HepG2 (cell line): ENCODE measurements around the gene PYGB. TPM values are rescaled to one million over a fixed set of nuclear protein-coding genes. Genes with fewer than 3 reads are reported as not detected.

Source experiments
- ATAC-seq: fragments of 200-7000 bp; cut with Tn5 transposase; 3 replicates; pipeline ENCODE4 v1.9.1; 2020; ENCODE audit warnings: mild to moderate bottlenecking, moderate library complexity
- BruUV-seq: library from RNA; stranded (reverse); fragments of 400-500 nt; replicated peaks from 2 replicates; lab custom pipeline; 2021; lab: Mats Ljungman, UMichigan
- CTCF ChIA-PET: fragments of 300-600 bp; formaldehyde crosslinking; extraction: SDS; loops from one replicate; lab custom pipeline; 2021; ENCODE audit warnings: low total read pairs, inconsistent platforms, low intra/inter-chr PET ratio; lab: Yijun Ruan, JAX
- POLR2A ChIA-PET: fragments of 350-600 bp; sonication (Branson Sonifier 250); formaldehyde crosslinking; loops from one replicate; lab custom pipeline; 2020; ENCODE audit warnings: antibody characterized with exemption, inconsistent platforms; lab: Yijun Ruan, JAX
- DNase-seq: peaks from one replicate; pipeline ENCODE4 v3.0.0-alpha.2; 2015; ENCODE audit warnings: low spot score
- FAIRE-seq: peaks from 3 replicates; lab custom pipeline; 2011; peaks lifted over from hg19 to GRCh38; lab: Jason Lieb, UNC
- H2AFZ ChIP-seq: one replicate; pipeline ENCODE4 v1.6.1; 2011; ENCODE audit warnings: low read length, inconsistent platforms
- H3K27ac ChIP-seq: fragments of 300-600 bp; 3 replicates; pipeline ENCODE4 v1.8.0; 2011; ENCODE audit warnings: mixed run types, mild to moderate bottlenecking, mixed read lengths, low read length, inconsistent platforms; ENCODE audit not compliant: insufficient read depth; ENCODE audit errors: extremely low read length
- H3K27me3 ChIP-seq, 2 experiments: fragments of 200-600 bp in 1 of 2; 2 replicates in 1 of 2; 3 replicates in 1 of 2; pipeline versions ENCODE4 v1.6.0 to v1.8.0; 2011; ENCODE audit warnings: low read length in 2 of 2, mild to moderate bottlenecking in 2 of 2, moderate library complexity in 2 of 2, inconsistent platforms in 1 of 2; ENCODE audit not compliant: insufficient read depth in 2 of 2, control insufficient read depth in 1 of 2
- H3K36me3 ChIP-seq, 2 experiments: fragments of 200-600 bp in 1 of 2; replicated peaks in 1 of 2; 2 replicates in 1 of 2; 3 replicates in 1 of 2; pipeline versions ENCODE4 v1.5.1 to v1.8.0; 2011; ENCODE audit warnings: low read length in 2 of 2, inconsistent platforms in 1 of 2; ENCODE audit not compliant: insufficient read depth in 2 of 2, control insufficient read depth in 1 of 2
- H3K4me1 ChIP-seq: 2 replicates; pipeline ENCODE4 v1.5.1; 2012; ENCODE audit warnings: low read length, inconsistent platforms; ENCODE audit not compliant: insufficient read depth
- H3K4me2 ChIP-seq: 2 replicates; pipeline ENCODE4 v1.6.0; 2011; ENCODE audit warnings: low read depth, low read length, inconsistent platforms
- H3K4me3 ChIP-seq, 3 experiments: fragments of 200-600 bp in 1 of 3; sonication (generic), shearing (Covaris generic) in 1 of 3; replicated peaks in 1 of 3; 2 replicates each; pipeline ENCODE4 v1.5.1; 2011 to 2016; ENCODE audit warnings: low read length in 3 of 3, inconsistent platforms in 2 of 3, low read depth in 2 of 3, mild to moderate bottlenecking in 2 of 3, control low read depth in 1 of 3, mixed read lengths in 1 of 3; ENCODE audit not compliant: insufficient read depth in 1 of 3
- H3K79me2 ChIP-seq: one replicate; pipeline ENCODE4 v1.6.1; 2011; ENCODE audit warnings: low read length, inconsistent platforms; ENCODE audit not compliant: insufficient read depth
- H3K9ac ChIP-seq: 2 replicates; pipeline ENCODE4 v1.6.0; 2011; ENCODE audit warnings: mild to moderate bottlenecking, low read depth, low read length, inconsistent platforms; ENCODE audit not compliant: insufficient read depth
- H3K9me3 ChIP-seq: 2 replicates; pipeline ENCODE4 v1.5.1; 2012; ENCODE audit warnings: mild to moderate bottlenecking, low read length
- H4K20me1 ChIP-seq: 2 replicates; pipeline ENCODE4 v1.6.0; 2011; ENCODE audit warnings: inconsistent platforms, mild to moderate bottlenecking, low read length, moderate library complexity; ENCODE audit not compliant: insufficient read depth
- GTF3A ChIP-seq: sonication (generic); formaldehyde crosslinking; conservative IDR thresholded peaks from 2 replicates; pipeline ENCODE4 v1.4.0; 2020; ENCODE audit warnings: mild to moderate bottlenecking, missing genetic modification reagents
- HMG20A ChIP-seq: IDR thresholded peaks from 2 replicates; pipeline ENCODE4 v1.6.1; 2016; ENCODE audit warnings: borderline replicate concordance
- MEIS1 ChIP-seq: sonication (generic); formaldehyde crosslinking; IDR thresholded peaks from 2 replicates; pipeline ENCODE4 v1.9.0; 2021; ENCODE audit warnings: mild to moderate bottlenecking, missing genetic modification reagents, moderate library complexity, borderline replicate concordance
- PBX3 ChIP-seq: sonication (generic); formaldehyde crosslinking; IDR thresholded peaks from 2 replicates; pipeline ENCODE4 v1.8.1; 2023; ENCODE audit warnings: missing genetic modification reagents, inconsistent platforms, borderline replicate concordance
- SIN3B ChIP-seq: fragments of 150-350 bp; IDR thresholded peaks from 2 replicates; pipeline ENCODE4 v1.6.1; 2014; ENCODE audit warnings: low read length
- THAP7 ChIP-seq: sonication (generic); formaldehyde crosslinking; IDR thresholded peaks from 2 replicates; pipeline ENCODE4 v1.8.1; 2023; ENCODE audit warnings: mild to moderate bottlenecking, missing genetic modification reagents
- ZFP36L2 ChIP-seq: sonication (generic); formaldehyde crosslinking; IDR thresholded peaks from 2 replicates; pipeline ENCODE4 v1.4.0; 2020; ENCODE audit warnings: missing genetic modification reagents
- ZMYM4 ChIP-seq: sonication (generic); formaldehyde crosslinking; IDR thresholded peaks from 2 replicates; pipeline ENCODE4 v1.8.1; 2023; ENCODE audit warnings: mild to moderate bottlenecking, missing genetic modification reagents
- ZNF446 ChIP-seq: sonication (generic); formaldehyde crosslinking; IDR thresholded peaks from 2 replicates; pipeline ENCODE4 v1.5.0; 2020; ENCODE audit warnings: mild to moderate bottlenecking, missing genetic modification reagents
- ZNF564 ChIP-seq: sonication (generic); formaldehyde crosslinking; IDR thresholded peaks from 2 replicates; pipeline ENCODE4 v1.8.1; 2023; ENCODE audit warnings: mild to moderate bottlenecking, missing genetic modification reagents
- ZNF569 ChIP-seq: sonication (generic); formaldehyde crosslinking; IDR thresholded peaks from 2 replicates; pipeline ENCODE4 v1.5.0; 2020; ENCODE audit warnings: mild to moderate bottlenecking, missing genetic modification reagents, moderate library complexity, borderline replicate concordance
- ZNF607 ChIP-seq: sonication (generic); formaldehyde crosslinking; IDR thresholded peaks from 2 replicates; pipeline ENCODE4 v1.5.1; 2020; ENCODE audit warnings: missing genetic modification reagents, mild to moderate bottlenecking, borderline replicate concordance
- ZNF788 ChIP-seq: sonication (generic); formaldehyde crosslinking; IDR thresholded peaks from 2 replicates; pipeline ENCODE4 v1.5.0; 2020; ENCODE audit warnings: mild to moderate bottlenecking, missing genetic modification reagents, borderline replicate concordance
- WGBS: methylation state at CpG from one replicate; pipeline ENCODE4 v1.1.6; 2017; ENCODE audit warnings: low lambda C conversion rate; 5-methylcytosine and 5-hydroxymethylcytosine counted together
- in situ Hi-C: cut with HindIII; loops from 2 replicates; pipeline ENCODE4 v1.10.0; 2017; ENCODE audit warnings: low pct_unique_long_range_greater_than_20kb; ENCODE audit not compliant: extremely low pct_ligation_motif_present
- intact Hi-C: fragments of 100-400 bp; cut with micrococcal nuclease; formaldehyde crosslinking; loops from one replicate; pipeline ENCODE4 v1.10.0; 2022; ENCODE audit not compliant: unreplicated experiment
- polyA plus RNA-seq, 8 experiments: library from polyadenylated mRNA; depleted of rRNA in 3 of 8; stranded (reverse) in 7 of 8; unstranded in 1 of 8; fragments of >200 nt; fragmentation: Illumina TruSeq in 4 of 8; extraction: Trizol in 4 of 8; gene quantifications; 2 replicates each; pipeline versions ENCODE4 v1.2.1 to v1.2.3, GENCODE V29; 2011 to 2016; ENCODE audit warnings: low read depth in 4 of 8, missing spikeins in 1 of 8, mixed read lengths in 1 of 8; ENCODE audit not compliant: insufficient read depth in 1 of 8
- total RNA-seq, 5 experiments: library from RNA; depleted of rRNA; stranded (reverse); fragments of >200 nt; fragmentation: Illumina TruSeq; extraction: Trizol; gene quantifications; 2 replicates each; pipeline ENCODE4 v1.2.3, GENCODE V29; 2016; ENCODE audit warnings: low read depth in 1 of 5
- TF ChIP-seq, protein P1 (sequence below): sonication (generic); formaldehyde crosslinking; IDR thresholded peaks from 2 replicates; pipeline ENCODE4 v1.4.0; 2020; ENCODE audit warnings: low read depth, mild to moderate bottlenecking, missing genetic modification reagents

The PYGB gene
- total and polyA plus RNA-seq, 2 of the 13 experiments (the other 11 are each of a cell fraction or from before 2014, with no cell fraction given) = 24.2 to 86.3 TPM

DNA sequence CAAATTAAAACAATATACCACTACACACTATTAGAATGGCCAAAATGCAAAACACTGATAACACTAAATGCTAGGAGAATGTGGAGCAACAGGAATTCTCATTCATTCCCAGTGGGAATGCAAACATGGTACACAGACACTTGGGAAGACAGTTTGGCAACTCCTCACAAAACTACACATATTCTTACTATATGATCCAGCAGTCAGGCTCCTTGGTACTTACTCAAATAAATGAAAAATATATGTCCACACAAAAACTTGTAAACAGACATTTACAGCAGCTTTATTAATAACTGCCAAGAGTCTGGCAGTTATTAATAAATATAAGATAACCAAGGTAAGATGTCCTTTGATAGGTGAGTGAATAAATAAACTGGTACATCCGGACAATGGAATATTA is 97.8 kb downstream of the PYGB start:
- FAIRE-seq (no peak), DNase-seq (no peak), ATAC-seq (no peak)
- no peaks in the 10 kb centered on the region for H3K9me3 ChIP-seq
- intact Hi-C loops = no loop called here
- 95% methylated on average over 1 of the region's 1 CpG for WGBS
- no TSS peak for BruUV-seq
- H3K27ac ChIP-seq = no peak overlapping the region
- H3K79me2 ChIP-seq = peaks cover 33% of the 10 kb centered on the region
- H2AFZ ChIP-seq = no peak overlapping the region
- CTCF ChIA-PET = no interaction called here
- no peak overlapping the region for H3K9ac ChIP-seq
- POLR2A ChIA-PET = no interaction called here
- H3K4me1 ChIP-seq = peaks cover 2% of the 10 kb centered on the region; the same call in 1 of the 2 replicates
- in situ Hi-C loops = no loop called here
- TF ChIP-seq ZNF607 (CRISPR knock-in tag) (no peak), ZNF564 (CRISPR knock-in tag) (no peak), GTF3A (no peak), ZFP36L2 (CRISPR knock-in tag) (no peak), ZNF446 (CRISPR knock-in tag) (no peak), PBX3 (CRISPR knock-in tag) (no peak)
- H3K36me3 ChIP-seq = no peaks in the 10 kb centered on the region
- H3K4me2 ChIP-seq = no peak overlapping the region
- no peaks in the 10 kb centered on the region for H3K27me3 ChIP-seq
- H4K20me1 ChIP-seq = no peaks in the 10 kb centered on the region
- H3K4me3 ChIP-seq = no peak overlapping the region

DNA sequence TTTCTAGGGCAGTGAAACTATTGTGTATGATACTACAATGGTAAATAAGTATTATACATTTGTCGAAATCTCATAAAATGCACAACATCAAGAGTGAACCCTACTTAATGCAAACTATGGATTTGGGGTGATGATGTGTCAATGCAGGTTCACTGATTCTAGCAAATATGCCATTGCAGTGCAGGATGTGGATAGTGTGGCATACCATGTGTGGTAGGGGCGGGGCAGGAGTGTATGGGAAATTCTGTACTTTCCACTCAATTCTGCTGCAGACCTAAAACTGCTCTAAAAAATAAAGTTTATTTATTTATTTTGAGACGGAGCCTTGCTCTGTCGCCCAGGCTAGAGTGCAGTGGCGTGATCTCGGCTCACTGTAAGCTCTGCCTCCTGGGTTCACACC is 98.5 kb downstream of the PYGB start:
- no peaks in the 10 kb centered on the region for H3K27me3 ChIP-seq
- no peaks in the 10 kb centered on the region for H4K20me1 ChIP-seq
- no peak for ATAC-seq
- ChIA-PET POLR2A (no interaction called here), CTCF (no interaction called here)
- no peaks in the 10 kb centered on the region for H3K4me1 ChIP-seq
- no peaks in the 10 kb centered on the region for H3K9me3 ChIP-seq
- H3K79me2 ChIP-seq = peaks cover 33% of the 10 kb centered on the region
- WGBS = 97% methylated on average over 6 of the region's 6 CpGs
- no TSS peak for BruUV-seq
- no peak overlapping the region for H2AFZ ChIP-seq
- no peaks in the 10 kb centered on the region for H3K36me3 ChIP-seq
- H3K9ac ChIP-seq = no peak overlapping the region
- in situ Hi-C loops (no loop called here), intact Hi-C loops (no loop called here)
- H3K4me2 ChIP-seq = no peak overlapping the region
- DNase-seq = no peak
- no peak for FAIRE-seq
- H3K27ac ChIP-seq = no peak overlapping the region
- no peak for TF ChIP-seq HMG20A
- no peak for TF ChIP-seq THAP7 (CRISPR knock-in tag)
- TF ChIP-seq ZNF569 = no peak
- no peak for TF ChIP-seq SIN3B
- TF ChIP-seq, protein P1, sequence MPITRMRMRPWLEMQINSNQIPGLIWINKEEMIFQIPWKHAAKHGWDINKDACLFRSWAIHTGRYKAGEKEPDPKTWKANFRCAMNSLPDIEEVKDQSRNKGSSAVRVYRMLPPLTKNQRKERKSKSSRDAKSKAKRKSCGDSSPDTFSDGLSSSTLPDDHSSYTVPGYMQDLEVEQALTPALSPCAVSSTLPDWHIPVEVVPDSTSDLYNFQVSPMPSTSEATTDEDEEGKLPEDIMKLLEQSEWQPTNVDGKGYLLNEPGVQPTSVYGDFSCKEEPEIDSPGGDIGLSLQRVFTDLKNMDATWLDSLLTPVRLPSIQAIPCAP (CRISPR knock-in tag) = no peak
- no peak for TF ChIP-seq ZMYM4 (CRISPR knock-in tag)
- no peak for TF ChIP-seq MEIS1
- TF ChIP-seq ZNF788 (CRISPR knock-in tag) = no peak
- H3K4me3 ChIP-seq = no peak overlapping the region
